Pulmonary artery endothelial cell (primary cell): ENCODE results near the gene MAP3K12. TPM values are rescaled to one million over a fixed set of nuclear protein-coding genes. Genes with fewer than 3 reads are reported as not detected.
"Not testable (repeated sequence)": the region's sequence is repeated elsewhere in the genome, so short reads cannot be mapped to it uniquely, and the experiment has no call there.

Source experiments
- DNase-seq: peaks from one replicate; pipeline ENCODE4 v3.0.0-alpha.2; 2011; ENCODE audit warnings: low read depth, low spot score
- total RNA-seq: library from RNA; depleted of rRNA; stranded (reverse); fragments of >200 nt; gene quantifications from 2 replicates; pipeline ENCODE4 v1.2.3, GENCODE V29; 2014

Gene MAP3K12
- total RNA-seq, 1 donor from 2014 or later = 18.3 TPM

GRCh38 chr12:53493610-53494391 is 5.5 kb downstream of the MAP3K12 start:
- DNase-seq = no peak

DNA sequence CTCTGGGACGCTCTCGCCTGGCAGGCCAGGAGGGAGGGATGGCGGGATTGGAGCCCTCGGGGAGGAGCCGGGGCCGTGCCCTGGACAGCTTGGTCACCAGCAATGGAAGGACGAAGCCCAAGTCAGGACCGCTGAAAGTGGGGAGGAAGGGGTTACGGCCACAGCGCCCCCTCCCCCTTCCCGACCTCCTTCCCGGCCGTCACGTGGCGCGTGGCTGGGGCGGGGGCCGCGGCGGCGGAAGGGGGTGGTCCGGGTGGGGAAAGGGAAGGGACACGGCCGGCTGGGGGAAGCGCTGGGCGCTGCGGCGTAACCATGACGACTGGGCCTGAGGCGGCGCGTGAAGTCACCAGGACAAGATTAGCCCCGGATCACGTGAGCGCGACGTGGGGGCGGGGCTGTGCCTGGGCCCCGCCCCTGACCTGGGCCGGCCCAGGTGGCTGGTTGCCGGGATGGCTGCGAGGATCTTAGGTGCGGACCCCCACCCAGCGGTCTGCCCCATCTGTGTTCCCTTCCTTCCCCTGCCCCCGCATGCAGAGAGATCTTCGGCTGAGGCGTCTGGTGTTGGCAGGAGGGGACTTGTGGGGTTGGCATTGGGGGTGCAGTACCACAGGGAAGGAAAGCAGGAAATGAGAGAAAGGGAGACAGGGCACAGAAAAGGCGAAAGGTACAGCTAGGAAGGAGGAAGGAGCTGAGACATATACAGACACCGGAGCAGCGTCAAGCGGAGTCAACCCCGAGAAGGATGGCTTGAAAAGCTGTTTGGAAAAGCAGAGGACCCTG is 6.2 kb downstream of the MAP3K12 start:
- DNase-seq = peak; percentile 60

- DNase-seq = no peak
These were observed 7.1 kb downstream of the MAP3K12 start for GRCh38 chr12:53492188-53492587.

DNA sequence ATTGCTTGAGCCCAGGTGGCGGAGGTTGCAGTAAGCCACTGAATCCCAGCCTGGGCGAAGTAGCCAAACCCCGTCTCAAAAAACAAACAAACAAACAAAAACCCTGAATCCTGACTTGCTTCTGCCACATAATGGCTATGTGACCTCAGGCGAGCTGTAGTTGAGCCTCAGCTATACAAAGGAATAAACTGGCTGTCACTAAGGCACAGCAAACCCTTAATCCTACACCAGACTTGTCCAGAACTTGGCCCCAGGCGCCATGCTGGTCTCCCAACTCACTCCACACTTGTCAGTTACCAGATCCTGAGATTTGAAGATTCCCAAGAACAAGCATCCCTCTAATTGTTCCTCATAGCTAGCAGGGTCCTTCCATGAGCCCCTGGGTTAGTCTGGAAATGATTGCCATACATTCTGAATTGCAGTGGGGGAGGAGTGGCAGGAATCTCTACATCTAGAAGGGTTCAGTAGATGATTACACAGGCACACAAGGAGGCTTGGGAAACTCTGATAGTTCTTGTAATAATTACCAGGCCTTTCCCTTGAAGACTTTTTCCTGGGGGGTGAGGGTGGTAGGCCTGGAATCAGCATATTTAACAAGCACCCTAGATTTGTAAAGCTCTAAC is 9.9 kb downstream of the MAP3K12 start:
- DNase-seq = no peak

- no peak for DNase-seq
These were observed 12.3 kb downstream of the MAP3K12 start for GRCh38 chr12:53486736-53487487.

DNA sequence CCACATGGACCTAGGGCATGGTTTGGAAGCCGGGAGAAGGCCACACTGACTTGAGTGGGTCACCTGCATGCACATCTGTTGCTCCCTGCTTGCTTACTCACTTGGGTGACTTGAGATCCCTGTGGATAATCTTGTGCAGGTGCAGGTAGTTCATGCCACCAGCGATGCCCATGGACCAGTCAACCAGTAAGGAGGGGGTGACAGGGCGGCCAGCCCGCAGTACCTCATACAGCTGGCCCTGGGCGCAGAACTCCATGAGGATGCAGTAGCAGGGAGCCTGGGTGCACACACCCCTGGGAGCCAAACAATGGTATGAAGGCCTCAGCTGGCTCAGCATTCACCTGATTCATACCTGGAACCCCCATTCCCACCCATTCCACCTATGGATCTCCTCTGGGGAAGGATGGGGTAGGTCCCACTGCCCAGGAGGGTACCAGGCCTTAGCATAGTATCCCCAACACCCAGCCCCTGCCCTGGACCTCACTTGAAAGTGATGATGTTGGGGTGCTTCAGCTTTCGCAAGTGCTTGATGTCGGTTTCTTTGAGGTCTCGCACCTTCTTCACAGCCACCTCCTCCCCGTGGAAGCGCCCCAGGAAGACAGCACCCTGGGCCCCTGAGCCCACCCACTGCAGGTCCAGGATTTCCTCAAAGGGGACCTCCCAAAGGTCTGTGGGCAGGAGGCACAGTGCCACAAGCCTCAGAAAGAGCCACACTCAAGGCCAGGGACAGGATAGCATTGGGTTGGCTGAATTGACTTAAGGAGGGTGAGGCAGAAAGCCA is 13.1 kb downstream of the MAP3K12 start:
- no peak for DNase-seq

GRCh38 chr12:53484686-53485575 is 14.3 kb downstream of the MAP3K12 start:
- DNase-seq = no peak

DNA sequence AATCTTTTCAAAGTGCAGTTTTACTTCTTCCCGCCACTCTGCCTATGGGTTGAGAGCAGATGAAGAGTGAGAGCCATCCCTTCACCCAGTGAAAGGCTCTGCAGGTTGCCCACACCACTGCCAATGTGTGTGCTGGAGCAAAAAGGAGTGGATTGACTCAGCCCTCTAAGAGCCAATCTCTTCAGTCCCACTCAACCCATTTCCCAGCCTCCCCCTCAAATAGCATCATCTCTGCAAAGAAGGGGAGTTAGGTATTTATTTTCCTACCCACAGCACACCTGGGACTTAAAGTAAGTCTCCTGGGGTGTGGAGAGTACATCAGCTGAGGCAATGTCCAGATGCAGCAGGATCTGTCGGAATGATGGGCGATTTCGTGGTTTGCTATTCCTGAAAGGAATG is 15.3 kb downstream of the MAP3K12 start:
- no peak for DNase-seq

GRCh38 chr12:53483225-53483978 is 15.9 kb downstream of the MAP3K12 start:
- no peak for DNase-seq

GRCh38 chr12:53482626-53483168 is 16.6 kb downstream of the MAP3K12 start:
- DNase-seq = no peak

DNA sequence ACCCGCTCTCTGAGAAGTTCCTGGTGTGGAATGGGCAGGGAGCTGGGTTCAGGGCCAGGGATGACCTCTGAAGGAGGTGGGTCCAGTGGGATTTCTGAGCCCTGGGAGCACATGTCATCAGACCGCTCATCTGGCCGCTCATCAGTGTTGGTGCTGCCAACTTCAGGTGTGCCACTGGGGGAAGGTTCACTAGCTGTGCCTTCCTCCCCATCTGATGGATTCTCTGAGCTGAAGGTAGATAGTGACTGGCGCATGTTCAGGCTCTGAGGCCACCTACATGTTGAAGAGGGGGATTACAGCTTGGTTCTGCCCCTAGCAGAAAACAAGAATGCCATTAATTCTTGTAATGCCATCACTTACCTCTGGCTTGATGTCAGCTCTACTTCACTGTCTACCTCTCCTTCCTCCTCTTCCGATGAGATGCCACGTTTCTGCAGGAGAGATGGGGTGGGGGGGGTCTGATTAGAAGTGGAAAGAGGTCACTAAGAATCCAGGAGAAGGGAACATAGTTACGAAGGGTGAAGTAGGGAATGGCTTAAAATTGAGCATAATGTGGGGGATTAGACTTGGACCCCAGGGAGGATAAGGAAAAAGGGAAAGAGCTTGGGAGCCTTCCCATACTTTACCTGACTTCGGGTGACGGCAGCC is 17.2 kb downstream of the MAP3K12 start:
- no peak for DNase-seq

DNA sequence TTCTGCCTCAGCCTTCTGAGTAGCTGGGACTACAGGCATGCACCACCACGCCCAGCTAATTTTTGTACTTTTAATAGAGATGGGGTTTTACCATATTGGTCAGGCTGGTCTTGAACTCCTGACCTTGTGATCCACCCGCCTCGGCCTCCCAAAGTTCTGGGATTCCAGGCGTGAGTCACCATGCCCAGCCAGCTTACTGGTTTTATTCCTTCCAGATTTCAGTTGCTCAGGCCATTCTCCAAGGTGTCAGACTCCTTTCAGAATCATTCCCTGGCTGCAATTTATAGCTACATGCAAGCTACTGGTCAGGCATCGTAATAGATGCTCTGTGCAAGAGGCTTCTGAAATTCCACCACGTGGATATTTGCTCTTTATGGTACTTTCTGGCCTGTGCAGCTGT is 17.8 kb downstream of the MAP3K12 start:
- DNase-seq = not testable (repeated sequence)

GRCh38 chr12:53480491-53481442 is 18.5 kb downstream of the MAP3K12 start:
- no peak for DNase-seq

DNA sequence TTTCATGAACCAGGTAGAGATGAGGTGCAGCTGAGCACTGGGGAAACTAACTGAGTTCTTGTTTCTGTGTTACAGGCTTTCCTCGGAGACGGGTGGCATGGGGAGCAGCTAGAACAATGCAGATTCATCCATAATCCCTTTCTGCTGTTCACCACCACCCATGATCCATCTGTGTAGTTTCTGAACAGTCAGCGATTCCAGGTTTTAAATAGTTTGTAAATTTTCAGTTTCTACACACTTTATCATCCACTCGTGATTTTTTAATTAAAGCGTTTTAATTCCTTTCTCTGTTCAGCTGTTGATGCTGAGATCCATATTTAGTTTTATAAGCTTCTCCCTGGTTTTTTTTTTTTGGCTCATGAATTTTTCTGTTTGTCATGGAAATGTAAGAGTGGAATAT is 19.9 kb downstream of the MAP3K12 start:
- no peak for DNase-seq

GRCh38 chr12:53478865-53479264 is 20.4 kb downstream of the MAP3K12 start:
- no peak for DNase-seq

DNA sequence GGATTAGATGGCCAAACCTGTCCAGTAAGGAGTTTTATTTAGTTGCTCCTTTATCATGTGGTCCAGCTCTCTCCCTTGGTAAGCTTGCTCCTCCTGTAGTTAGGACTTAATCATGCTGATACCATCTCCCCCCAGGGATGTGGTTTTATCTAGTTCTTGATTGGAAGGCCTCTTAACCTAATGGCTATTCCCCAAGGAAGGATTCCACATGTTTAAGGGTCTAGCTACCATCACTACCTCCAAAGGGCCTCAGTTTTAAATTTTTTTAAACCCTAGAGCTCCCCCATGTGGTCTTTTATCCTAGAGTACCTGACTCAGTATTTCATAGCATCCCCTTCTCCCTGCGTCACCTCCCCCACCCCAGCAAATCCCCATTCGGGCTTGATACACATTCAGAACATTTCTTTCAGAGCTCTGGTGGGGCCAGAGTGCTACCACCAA is 22.5 kb downstream of the MAP3K12 start:
- no peak for DNase-seq

GRCh38 chr12:53474819-53475218 is 24.4 kb downstream of the MAP3K12 start:
- no peak for DNase-seq
